HEK293 (cell line): ENCODE data around the gene RFLNA.

Source experiments
- CTCF ChIA-PET: fragments of 350-600 bp; formaldehyde crosslinking; extraction: SDS; loops from one replicate; lab custom pipeline; 2021; ENCODE audit warnings: antibody characterized with exemption; lab: Yijun Ruan, JAX
- POLR2A ChIA-PET: fragments of 300-600 bp; formaldehyde crosslinking; extraction: SDS; loops from one replicate; lab custom pipeline; 2020; ENCODE audit warnings: antibody characterized with exemption, inconsistent platforms; lab: Yijun Ruan, JAX
- H3K27ac ChIP-seq: fragments of 200-500 bp; sonication (Bioruptor generic); 2 replicates; pipeline ENCODE4 v1.5.1; 2014; ENCODE audit warnings: low read depth, low read length, control low read depth, inconsistent platforms; ENCODE audit errors: extremely low read depth
- H3K36me3 ChIP-seq, 2 experiments: fragments of 200-500 bp in 1 of 2; sonication (Bioruptor generic) in 1 of 2; 1 replicate in 1 of 2; 2 replicates in 1 of 2; pipeline ENCODE4 v1.5.1; 2014 to 2017; ENCODE audit warnings: inconsistent platforms in 2 of 2, low read length in 2 of 2; ENCODE audit not compliant: control insufficient read depth in 2 of 2, insufficient read depth in 1 of 2
- H3K4me1 ChIP-seq: fragments of 200-500 bp; sonication (Bioruptor generic); 2 replicates; pipeline ENCODE4 v1.5.1; 2014; ENCODE audit warnings: mild to moderate bottlenecking, low read length, inconsistent platforms; ENCODE audit not compliant: control insufficient read depth, insufficient read depth
- H3K4me3 ChIP-seq: 2 replicates; pipeline ENCODE4 v1.5.1; 2011; ENCODE audit warnings: low read depth, mild to moderate bottlenecking, control low read depth, low read length, moderate library complexity
- H3K9me3 ChIP-seq: fragments of 200-500 bp; sonication (Bioruptor generic); 2 replicates; pipeline ENCODE4 v1.5.1; 2014; ENCODE audit warnings: low read depth, low read length, inconsistent platforms; ENCODE audit not compliant: control insufficient read depth, insufficient read depth
- ELK4 ChIP-seq: IDR thresholded peaks from 2 replicates; pipeline ENCODE4 v1.6.1; 2011; ENCODE audit warnings: mild to moderate bottlenecking, low read depth, low read length, borderline replicate concordance
- GLI2 ChIP-seq: fragments of 450-650 bp; formaldehyde crosslinking; IDR thresholded peaks from 2 replicates; pipeline ENCODE4; 2017; ENCODE audit warnings: missing biosample characterization, missing genetic modification characterization, low read depth, borderline replicate concordance
- KLF7 ChIP-seq: fragments of 450-650 bp; formaldehyde crosslinking; IDR thresholded peaks from 2 replicates; pipeline ENCODE4 v1.5.1; 2016; ENCODE audit warnings: missing biosample characterization, missing genetic modification characterization, borderline replicate concordance
- MZF1 ChIP-seq: fragments of 450-650 bp; formaldehyde crosslinking; IDR thresholded peaks from 2 replicates; pipeline ENCODE4 v1.5.1; 2017; ENCODE audit warnings: missing biosample characterization, missing genetic modification characterization, borderline replicate concordance
- RBAK ChIP-seq: fragments of 450-650 bp; formaldehyde crosslinking; IDR thresholded peaks from 2 replicates; pipeline ENCODE4 v1.5.1; 2016; ENCODE audit warnings: missing biosample characterization, missing genetic modification characterization
- SALL2 ChIP-seq: fragments of 450-650 bp; formaldehyde crosslinking; IDR thresholded peaks from 2 replicates; pipeline ENCODE4 v1.5.0; 2017; ENCODE audit warnings: missing biosample characterization, mild to moderate bottlenecking, missing genetic modification characterization, borderline replicate concordance
- TSHZ1 ChIP-seq: fragments of 450-650 bp; formaldehyde crosslinking; IDR thresholded peaks from 2 replicates; pipeline ENCODE4 v1.5.1; 2016; ENCODE audit warnings: missing biosample characterization, missing genetic modification characterization, borderline replicate concordance
- ZBTB8A ChIP-seq: fragments of 450-650 bp; formaldehyde crosslinking; IDR thresholded peaks from 2 replicates; pipeline ENCODE4 v1.5.1; 2016; ENCODE audit warnings: missing biosample characterization, missing genetic modification characterization
- ZNF114 ChIP-seq: fragments of 450-650 bp; formaldehyde crosslinking; IDR thresholded peaks from 2 replicates; pipeline ENCODE4 v1.5.0; 2017; ENCODE audit warnings: missing biosample characterization, missing genetic modification characterization
- ZNF121 ChIP-seq: fragments of 450-650 bp; formaldehyde crosslinking; IDR thresholded peaks from 2 replicates; pipeline ENCODE4 v1.5.1; 2016; ENCODE audit warnings: missing biosample characterization, missing genetic modification characterization
- ZNF148 ChIP-seq: fragments of 450-650 bp; formaldehyde crosslinking; IDR thresholded peaks from 2 replicates; pipeline ENCODE4 v1.5.0; 2017; ENCODE audit warnings: missing biosample characterization, missing genetic modification characterization, borderline replicate concordance
- ZNF184 ChIP-seq: fragments of 450-650 bp; IDR thresholded peaks from 2 replicates; pipeline ENCODE4 v1.5.1; 2018; ENCODE audit warnings: missing biosample characterization, mild to moderate bottlenecking, missing genetic modification characterization
- ZNF324 ChIP-seq: fragments of 450-650 bp; formaldehyde crosslinking; IDR thresholded peaks from 2 replicates; pipeline ENCODE4 v1.5.1; 2016; ENCODE audit warnings: missing biosample characterization, missing genetic modification characterization
- ZNF37A ChIP-seq: fragments of 450-650 bp; IDR thresholded peaks from 2 replicates; pipeline ENCODE4 v1.5.1; 2018; ENCODE audit warnings: missing biosample characterization, missing genetic modification characterization
- ZNF510 ChIP-seq: fragments of 450-650 bp; formaldehyde crosslinking; IDR thresholded peaks from 2 replicates; pipeline ENCODE4 v1.5.1; 2018; ENCODE audit warnings: mild to moderate bottlenecking, missing genetic modification characterization, missing biosample characterization; ENCODE audit not compliant: insufficient replicate concordance
- ZNF558 ChIP-seq: fragments of 450-650 bp; formaldehyde crosslinking; IDR thresholded peaks from 2 replicates; pipeline ENCODE4 v1.5.1; 2016; ENCODE audit warnings: missing biosample characterization, missing genetic modification characterization
- ZNF707 ChIP-seq: fragments of 450-650 bp; formaldehyde crosslinking; IDR thresholded peaks from 2 replicates; pipeline ENCODE4 v1.5.1; 2016; ENCODE audit warnings: missing biosample characterization, missing genetic modification characterization
- ZSCAN23 ChIP-seq: fragments of 450-650 bp; formaldehyde crosslinking; IDR thresholded peaks from 2 replicates; pipeline ENCODE4 v1.5.1; 2016; ENCODE audit warnings: missing biosample characterization, missing genetic modification characterization

Gene RFLNA

GRCh38 chr12:124351422-124351821 is 56.5 kb downstream of the RFLNA start:
- ChIA-PET CTCF (interaction anchor here (0.6 to 1.2 kb wide), 5 partner anchors 48 to 450 kb away, joined by 3 to 8 read pairs (median 4); no protein-coding TSS in a partner anchor), POLR2A (no interaction called here)
- Histone ChIP-seq H3K27ac (no peak overlapping the region), H3K4me1 (no peaks in the 10 kb centered on the region), H3K4me3 (no peak overlapping the region), H3K36me3 (peaks cover 3 to 90% of the 10 kb centered on the region in 2 experiments; a peak in 2 of 3 replicates), H3K9me3 (no peaks in the 10 kb centered on the region)
- TF ChIP-seq ZNF148 = no peak
- no peak for TF ChIP-seq MZF1 (tag by site-specific recombination)
- TF ChIP-seq GLI2 (tag by site-specific recombination) = no peak
- TF ChIP-seq ZBTB8A (tag by site-specific recombination) = no peak
- TF ChIP-seq ZNF324 = no peak
- TF ChIP-seq ZNF37A (tag by site-specific recombination) = no peak
- no peak for TF ChIP-seq TSHZ1 (tag by site-specific recombination)
- TF ChIP-seq ZNF707 (tag by site-specific recombination) = no peak
- TF ChIP-seq KLF7 (tag by site-specific recombination) = no peak
- no peak for TF ChIP-seq ZNF510 (tag by site-specific recombination)
- TF ChIP-seq ZNF558 (tag by site-specific recombination) = no peak
- TF ChIP-seq RBAK = no peak
- TF ChIP-seq ZNF114 (tag by site-specific recombination) = no peak
- no peak for TF ChIP-seq ZSCAN23 (tag by site-specific recombination)

- TF ChIP-seq ZNF121 (tag by site-specific recombination) (peak; percentile 89), SALL2 (tag by site-specific recombination) (no peak), ELK4 (no peak), ZNF184 (tag by site-specific recombination) (no peak)
- Histone ChIP-seq H3K27ac (no peak overlapping the region), H3K9me3 (no peaks in the 10 kb centered on the region), H3K36me3 (peaks cover 0 to 89% of the 10 kb centered on the region in 2 experiments; a peak in 2 of 3 replicates), H3K4me1 (no peaks in the 10 kb centered on the region), H3K4me3 (no peak overlapping the region)
- ChIA-PET CTCF (interaction anchor here (0.6 to 1.2 kb wide), 5 partner anchors 40 to 419 kb away, joined by 3 to 4 read pairs (median 3); no protein-coding TSS in a partner anchor), POLR2A (interaction anchor here (1.1 to 1.4 kb wide), 2 partner anchors 37 to 70 kb away, joined by 3 to 4 read pairs; no protein-coding TSS in a partner anchor)
Measured at GRCh38 chr12:124352257-124352656, 57.4 kb downstream of the RFLNA start.
